ENCODE data around the gene CTRB1.
"Not testable (repeated sequence)": the region's sequence is repeated elsewhere in the genome, so short reads cannot be mapped to it uniquely, and the experiment has no call there.

CTRB1 gene

GRCh38 chr16:75238132-75238852, 19.5 kb downstream of the CTRB1 start:
- H3K36me3 ChIP-seq (ENCODE audit: control insufficient read depth, insufficient read depth, low read length): peaks cover 18% of the 10 kb centered on the region
- H3K79me1 ChIP-seq (ENCODE audit: low read length): peaks cover 11% of the 10 kb centered on the region
- no peak overlapping the region for H2AK5ac ChIP-seq (ENCODE audit: low read length)
- H2BK15ac ChIP-seq (replicated peaks; ENCODE audit: low read depth): no peak overlapping the region
- H3K56ac ChIP-seq (ENCODE audit: low read length): no peak overlapping the region
- no peak overlapping the region for H2BK5ac ChIP-seq (ENCODE audit: low read length)
- H3K23ac ChIP-seq (ENCODE audit: low read length): no peak overlapping the region
- H3K4me1 ChIP-seq (ENCODE audit: control insufficient read depth, low read depth, low read length): no peaks in the 10 kb centered on the region
- WGBS (ENCODE audit: extremely low coverage, insufficient coverage, low lambda C conversion rate): no CpG with 5 or more reads among the region's 25 CpGs
- H3K27ac ChIP-seq (ENCODE audit: low read depth, low read length): no peak overlapping the region
- no peak for DNase-seq
- no peak overlapping the region for H4K5ac ChIP-seq (ENCODE audit: low read length)
- no peaks in the 10 kb centered on the region for H3K27me3 ChIP-seq (ENCODE audit: insufficient read depth, low read length, poor library complexity)
- peaks cover 45% of the 10 kb centered on the region for H3K79me2 ChIP-seq (ENCODE audit: control insufficient read depth, insufficient read depth, low read length)
- no peak overlapping the region for H3K4ac ChIP-seq (ENCODE audit: low read depth, low read length)
- no peak overlapping the region for H3K9ac ChIP-seq (ENCODE audit: low read length)
- no peak overlapping the region for H3K18ac ChIP-seq (ENCODE audit: low read length)
- no peak overlapping the region for H3K4me2 ChIP-seq (ENCODE audit: low read length)
- H3K4me3 ChIP-seq (ENCODE audit: low read length): no peak overlapping the region
- H2BK120ac ChIP-seq (ENCODE audit: low read depth, low read length): no peak overlapping the region
- H4K8ac ChIP-seq (ENCODE audit: low read depth, low read length): no peak overlapping the region

GRCh38 chr16:75238853-75239541, 20.2 kb downstream of the CTRB1 start:
- Histone ChIP-seq H3K23ac (ENCODE audit: low read length) (no peak overlapping the region), H3K4ac (ENCODE audit: low read depth, low read length) (no peak overlapping the region), H2BK120ac (ENCODE audit: low read depth, low read length) (no peak overlapping the region), H3K4me2 (ENCODE audit: low read length) (no peak overlapping the region), H3K27me3 (ENCODE audit: insufficient read depth, low read length, poor library complexity) (no peaks in the 10 kb centered on the region), H3K79me1 (ENCODE audit: low read length) (peaks cover 16% of the 10 kb centered on the region), H4K5ac (ENCODE audit: low read length) (no peak overlapping the region), H3K56ac (ENCODE audit: low read length) (no peak overlapping the region), H3K36me3 (ENCODE audit: control insufficient read depth, insufficient read depth, low read length) (peaks cover 18% of the 10 kb centered on the region), H3K9ac (ENCODE audit: low read length) (no peak overlapping the region), H2AK5ac (ENCODE audit: low read length) (no peak overlapping the region), H3K79me2 (ENCODE audit: control insufficient read depth, insufficient read depth, low read length) (peaks cover 52% of the 10 kb centered on the region), H3K4me3 (ENCODE audit: low read length) (no peak overlapping the region), H3K18ac (ENCODE audit: low read length) (no peak overlapping the region), H3K4me1 (ENCODE audit: control insufficient read depth, low read depth, low read length) (no peaks in the 10 kb centered on the region), H2BK5ac (ENCODE audit: low read length) (no peak overlapping the region), H3K27ac (ENCODE audit: low read depth, low read length) (no peak overlapping the region), H4K8ac (ENCODE audit: low read depth, low read length) (no peak overlapping the region), H2BK15ac (replicated peaks; ENCODE audit: low read depth) (no peak overlapping the region)
- no peak for DNase-seq
- no CpG with 5 or more reads among the region's 16 CpGs for WGBS (ENCODE audit: extremely low coverage, insufficient coverage, low lambda C conversion rate)

- no peak overlapping the region for H4K8ac ChIP-seq (ENCODE audit: low read depth, low read length)
- no peak overlapping the region for H3K23ac ChIP-seq (ENCODE audit: low read length)
- no peak overlapping the region for H4K5ac ChIP-seq (ENCODE audit: low read length)
- no CpG with 5 or more reads among the region's 19 CpGs for WGBS (ENCODE audit: extremely low coverage, insufficient coverage, low lambda C conversion rate)
- H3K4ac ChIP-seq (ENCODE audit: low read depth, low read length): no peak overlapping the region
- H3K36me3 ChIP-seq (ENCODE audit: control insufficient read depth, insufficient read depth, low read length): peaks cover 16% of the 10 kb centered on the region
- H3K79me1 ChIP-seq (ENCODE audit: low read length): peaks cover 22% of the 10 kb centered on the region
- peaks cover 4% of the 10 kb centered on the region for H3K4me1 ChIP-seq (ENCODE audit: control insufficient read depth, low read depth, low read length)
- no peak overlapping the region for H2BK120ac ChIP-seq (ENCODE audit: low read depth, low read length)
- H2BK15ac ChIP-seq (replicated peaks; ENCODE audit: low read depth): no peak overlapping the region
- H2AK5ac ChIP-seq (ENCODE audit: low read length): no peak overlapping the region
- no peak overlapping the region for H3K4me2 ChIP-seq (ENCODE audit: low read length)
- H3K18ac ChIP-seq (ENCODE audit: low read length): no peak overlapping the region
- no peak overlapping the region for H3K9ac ChIP-seq (ENCODE audit: low read length)
- DNase-seq: no peak
- no peak overlapping the region for H3K27ac ChIP-seq (ENCODE audit: low read depth, low read length)
- no peak overlapping the region for H3K4me3 ChIP-seq (ENCODE audit: low read length)
- no peaks in the 10 kb centered on the region for H3K27me3 ChIP-seq (ENCODE audit: insufficient read depth, low read length, poor library complexity)
- peaks cover 59% of the 10 kb centered on the region for H3K79me2 ChIP-seq (ENCODE audit: control insufficient read depth, insufficient read depth, low read length)
- H2BK5ac ChIP-seq (ENCODE audit: low read length): no peak overlapping the region
- peak overlapping the region; percentile 7 for H3K56ac ChIP-seq (ENCODE audit: low read length)
Observed at GRCh38 chr16:75239542-75240122, 20.8 kb downstream of the CTRB1 start.

- not testable (repeated sequence) for H2BK5ac ChIP-seq (ENCODE audit: low read length); H3K27ac ChIP-seq (ENCODE audit: low read depth, low read length); H3K9ac ChIP-seq (ENCODE audit: low read length); H2BK120ac ChIP-seq (ENCODE audit: low read depth, low read length); H3K56ac ChIP-seq (ENCODE audit: low read length); H4K5ac ChIP-seq (ENCODE audit: low read length); H3K27me3 ChIP-seq (ENCODE audit: insufficient read depth, low read length, poor library complexity); H3K23ac ChIP-seq (ENCODE audit: low read length); H2AK5ac ChIP-seq (ENCODE audit: low read length); H2BK15ac ChIP-seq (replicated peaks; ENCODE audit: low read depth); H4K8ac ChIP-seq (ENCODE audit: low read depth, low read length); H3K4me3 ChIP-seq (ENCODE audit: low read length); H3K4ac ChIP-seq (ENCODE audit: low read depth, low read length); DNase-seq; H3K4me1 ChIP-seq (ENCODE audit: control insufficient read depth, low read depth, low read length); H3K4me2 ChIP-seq (ENCODE audit: low read length); H3K18ac ChIP-seq (ENCODE audit: low read length)
- H3K36me3 ChIP-seq (ENCODE audit: control insufficient read depth, insufficient read depth, low read length): peaks cover 14% of the 10 kb centered on the region
- WGBS (ENCODE audit: extremely low coverage, insufficient coverage, low lambda C conversion rate): no CpG with 5 or more reads among the region's 7 CpGs
- peaks cover 23% of the 10 kb centered on the region for H3K79me1 ChIP-seq (ENCODE audit: low read length)
- peaks cover 68% of the 10 kb centered on the region for H3K79me2 ChIP-seq (ENCODE audit: control insufficient read depth, insufficient read depth, low read length)
Observed at GRCh38 chr16:75240633-75241032, 21.8 kb downstream of the CTRB1 start.

DNA sequence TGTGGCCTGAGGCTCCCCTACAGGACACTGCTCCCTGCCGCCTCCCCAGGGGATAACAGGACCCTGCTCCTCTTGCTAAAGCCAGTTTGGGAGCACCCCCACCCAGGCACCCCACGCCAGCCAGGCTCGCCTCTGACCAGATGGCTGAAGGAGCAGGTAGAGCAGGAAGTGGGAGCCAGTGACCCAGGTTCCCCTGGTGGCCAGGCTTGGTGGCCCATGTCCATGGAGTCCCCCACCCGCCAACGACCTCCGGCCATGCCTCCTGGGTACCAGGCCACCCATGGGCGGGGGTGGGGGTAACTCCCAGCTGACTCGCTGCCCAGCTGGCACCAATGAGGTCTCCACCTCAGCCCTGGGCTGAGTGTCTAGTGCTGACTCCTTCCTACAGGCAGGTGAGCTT, 22.6 kb downstream of the CTRB1 start:
- H3K9ac ChIP-seq (ENCODE audit: low read length): no peak overlapping the region
- H3K4me2 ChIP-seq (ENCODE audit: low read length): no peak overlapping the region
- H3K27me3 ChIP-seq (ENCODE audit: insufficient read depth, low read length, poor library complexity): no peaks in the 10 kb centered on the region
- H3K27ac ChIP-seq (ENCODE audit: low read depth, low read length): no peak overlapping the region
- H2BK120ac ChIP-seq (ENCODE audit: low read depth, low read length): no peak overlapping the region
- peaks cover 24% of the 10 kb centered on the region for H3K79me1 ChIP-seq (ENCODE audit: low read length)
- H2AK5ac ChIP-seq (ENCODE audit: low read length): no peak overlapping the region
- peaks cover 9% of the 10 kb centered on the region for H3K36me3 ChIP-seq (ENCODE audit: control insufficient read depth, insufficient read depth, low read length)
- H3K23ac ChIP-seq (ENCODE audit: low read length): no peak overlapping the region
- no peak for DNase-seq
- H3K56ac ChIP-seq (ENCODE audit: low read length): no peak overlapping the region
- no peak overlapping the region for H2BK15ac ChIP-seq (replicated peaks; ENCODE audit: low read depth)
- no peak overlapping the region for H4K8ac ChIP-seq (ENCODE audit: low read depth, low read length)
- H3K18ac ChIP-seq (ENCODE audit: low read length): no peak overlapping the region
- H3K79me2 ChIP-seq (ENCODE audit: control insufficient read depth, insufficient read depth, low read length): peaks cover 73% of the 10 kb centered on the region
- no peak overlapping the region for H3K4me3 ChIP-seq (ENCODE audit: low read length)
- H2BK5ac ChIP-seq (ENCODE audit: low read length): no peak overlapping the region
- peaks cover 9% of the 10 kb centered on the region for H3K4me1 ChIP-seq (ENCODE audit: control insufficient read depth, low read depth, low read length)
- WGBS (ENCODE audit: extremely low coverage, insufficient coverage, low lambda C conversion rate): no CpG with 5 or more reads among the region's 8 CpGs
- H3K4ac ChIP-seq (ENCODE audit: low read depth, low read length): no peak overlapping the region
- no peak overlapping the region for H4K5ac ChIP-seq (ENCODE audit: low read length)

Data from mesendoderm (in vitro differentiated cells).